GM23338 (cell line): ENCODE results near the gene KDM1A. TPM values are rescaled to one million over a fixed set of nuclear protein-coding genes. Genes with fewer than 3 reads are reported as not detected.

ENCODE experiments used
- ATAC-seq: fragments of 200-7000 bp; cut with Tn5 transposase; 3 replicates; pipeline ENCODE4 v1.9.1; 2020
- DNase-seq: peaks from one replicate; pipeline ENCODE4 v3.0.0-alpha.2; 2015; ENCODE audit warnings: low spot score
- H2AFZ ChIP-seq: fragments of 200-600 bp; sonication (generic); 2 replicates; pipeline ENCODE4 v1.8.0; 2016; ENCODE audit warnings: antibody characterized with exemption, mild to moderate bottlenecking, moderate library complexity
- H3F3A ChIP-seq: fragments of 200-600 bp; sonication (generic); replicated peaks from 2 replicates; pipeline ENCODE4 v1.8.0; 2017; ENCODE audit warnings: antibody characterized with exemption, mixed run types, low read depth
- H3K27ac ChIP-seq: fragments of 200-600 bp; sonication (generic); 2 replicates; pipeline ENCODE4 v1.6.1; 2016; ENCODE audit warnings: low read depth
- H3K27me3 ChIP-seq: fragments of 200-600 bp; sonication (generic); 2 replicates; pipeline ENCODE4 v1.8.0; 2016; ENCODE audit warnings: mild to moderate bottlenecking, mixed run types, moderate library complexity; ENCODE audit not compliant: insufficient read depth
- H3K36me3 ChIP-seq: fragments of 200-600 bp; sonication (generic); 2 replicates; pipeline ENCODE4 v1.8.0; 2016; ENCODE audit warnings: mild to moderate bottlenecking; ENCODE audit not compliant: insufficient read depth
- H3K4me1 ChIP-seq: fragments of 200-600 bp; sonication (generic); 2 replicates; pipeline ENCODE4 v1.8.0; 2016; ENCODE audit warnings: mild to moderate bottlenecking, moderate library complexity; ENCODE audit not compliant: insufficient read depth
- H3K4me2 ChIP-seq: fragments of 200-600 bp; sonication (generic); 2 replicates; pipeline ENCODE4 v1.7.1; 2017; ENCODE audit warnings: mixed run types
- H3K4me3 ChIP-seq: fragments of 200-600 bp; sonication (generic); 2 replicates; pipeline ENCODE4 v1.6.1; 2016; ENCODE audit warnings: mixed run types
- H3K79me2 ChIP-seq: fragments of 200-600 bp; sonication (generic); replicated peaks from 2 replicates; pipeline ENCODE4 v1.8.0; 2017; ENCODE audit warnings: mild to moderate bottlenecking; ENCODE audit not compliant: insufficient read depth
- H3K9me2 ChIP-seq: fragments of 200-600 bp; sonication (generic); 2 replicates; pipeline ENCODE4 v1.8.0; 2017; ENCODE audit not compliant: insufficient read depth
- H4K20me1 ChIP-seq: fragments of 200-600 bp; sonication (generic); replicated peaks from 2 replicates; pipeline ENCODE4 v1.8.0; 2017; ENCODE audit warnings: mild to moderate bottlenecking; ENCODE audit not compliant: insufficient read depth
- H3K27ac Mint-ChIP-seq: 2 replicates; pipeline ENCODE4 v1.8.0; 2020; ENCODE audit warnings: inconsistent platforms, mild to moderate bottlenecking, moderate library complexity, mixed read lengths
- H3K27me3 Mint-ChIP-seq: 3 replicates; pipeline ENCODE4 v1.8.0; 2022; ENCODE audit warnings: low read depth, mild to moderate bottlenecking, moderate library complexity, mixed read lengths, inconsistent platforms; ENCODE audit not compliant: insufficient read depth, poor library complexity
- H3K36me3 Mint-ChIP-seq: 3 replicates; pipeline ENCODE4 v1.8.0; 2021; ENCODE audit warnings: low read depth, mild to moderate bottlenecking, inconsistent platforms, moderate library complexity, mixed read lengths
- H3K4me1 Mint-ChIP-seq: 3 replicates; pipeline ENCODE4 v1.8.0; 2020; ENCODE audit warnings: mild to moderate bottlenecking, inconsistent platforms, mixed read lengths
- H3K4me3 Mint-ChIP-seq: 3 replicates; pipeline ENCODE4 v1.8.0; 2021; ENCODE audit warnings: moderate library complexity, mild to moderate bottlenecking, inconsistent platforms, mixed read lengths
- H3K9me3 Mint-ChIP-seq: 3 replicates; pipeline ENCODE4 v1.8.0; 2020; ENCODE audit warnings: moderate library complexity, mild to moderate bottlenecking, inconsistent platforms, mixed read lengths
- EZH2 ChIP-seq: fragments of 200-600 bp; sonication (generic); IDR thresholded peaks from one replicate; pipeline ENCODE4 v1.8.0; 2017; ENCODE audit warnings: antibody characterized with exemption, mild to moderate bottlenecking, low read depth; ENCODE audit not compliant: unreplicated experiment
- EZH2phosphoT487 ChIP-seq: fragments of 200-600 bp; sonication (generic); IDR thresholded peaks from one replicate; pipeline ENCODE4 v1.8.1; 2018; ENCODE audit warnings: antibody characterized with exemption; ENCODE audit not compliant: unreplicated experiment
- JUNB ChIP-seq: IDR thresholded peaks from one replicate; pipeline ENCODE4 v1.6.1; 2016; ENCODE audit warnings: antibody characterized with exemption; ENCODE audit not compliant: unreplicated experiment
- NANOG ChIP-seq: IDR thresholded peaks from 2 replicates; pipeline ENCODE4 v1.6.1; 2016; ENCODE audit warnings: antibody characterized with exemption, borderline replicate concordance
- REST ChIP-seq: IDR thresholded peaks from one replicate; pipeline ENCODE4 v1.6.1; 2018; ENCODE audit warnings: antibody characterized with exemption; ENCODE audit not compliant: unreplicated experiment
- ZNF114 ChIP-seq: fragments of 250-450 bp; sonication (Bioruptor Pico); IDR thresholded peaks from 2 replicates; pipeline ENCODE4 v1.5.0; 2020; ENCODE audit warnings: mild to moderate bottlenecking, moderate library complexity
- ZNF331 ChIP-seq: fragments of 250-450 bp; sonication (Bioruptor Pico); IDR thresholded peaks from 2 replicates; pipeline ENCODE4 v1.5.0; 2020; ENCODE audit warnings: low read depth, mild to moderate bottlenecking, moderate library complexity
- ZNF462 ChIP-seq: fragments of 250-450 bp; sonication (Bioruptor Pico); IDR thresholded peaks from 2 replicates; pipeline ENCODE4 v1.5.0; 2020; ENCODE audit warnings: mild to moderate bottlenecking, moderate library complexity
- polyA plus RNA-seq: library from polyadenylated mRNA; unstranded; fragments of >200 nt; fragmentation: Nextera tagmentation; extraction: Ambion mirVana; gene quantifications from 2 replicates; pipeline ENCODE4 v1.2.1, GENCODE V29; 2016
- total RNA-seq: library from RNA; depleted of rRNA; stranded (reverse); fragments of >200 nt; shearing (Covaris generic); gene quantifications from 2 replicates; pipeline ENCODE4 v1.2.3, GENCODE V29; 2014

KDM1A gene
- total and polyA plus RNA-seq, 2 experiments from 2014 or later = 86.4 to 252 TPM

GRCh38 chr1:23123528-23123927 lies 104.3 kb downstream of the KDM1A start:
- no peak for DNase-seq
- H3K27ac Mint-ChIP-seq = no peak overlapping the region
- no peaks in the 10 kb centered on the region for H3K36me3 ChIP-seq
- H3K4me3 ChIP-seq = no peak overlapping the region
- peaks cover 3% of the 10 kb centered on the region for H3K27me3 Mint-ChIP-seq
- peaks cover 35% of the 10 kb centered on the region for H4K20me1 ChIP-seq
- no peaks in the 10 kb centered on the region for H3K27me3 ChIP-seq
- no peaks in the 10 kb centered on the region for H3F3A ChIP-seq
- peaks cover 99% of the 10 kb centered on the region for H3K79me2 ChIP-seq
- no peak overlapping the region for H3K27ac ChIP-seq
- no peaks in the 10 kb centered on the region for H3K9me3 Mint-ChIP-seq
- no peaks in the 10 kb centered on the region for H3K36me3 Mint-ChIP-seq
- H3K4me2 ChIP-seq = no peak overlapping the region
- no peak for ATAC-seq
- peaks cover 42% of the 10 kb centered on the region for H3K4me1 Mint-ChIP-seq
- peaks cover 28% of the 10 kb centered on the region for H3K4me1 ChIP-seq
- no peak for TF ChIP-seq ZNF331 (CRISPR knock-in tag)
- no peak for TF ChIP-seq REST
- no peak for TF ChIP-seq JUNB
- TF ChIP-seq EZH2phosphoT487 = no peak
- TF ChIP-seq NANOG = no peak
- no peak for TF ChIP-seq ZNF114 (CRISPR knock-in tag)
- no peak for TF ChIP-seq ZNF462 (CRISPR knock-in tag)
- TF ChIP-seq EZH2 = no peak
- no peaks in the 10 kb centered on the region for H3K9me2 ChIP-seq
- no peak overlapping the region for H2AFZ ChIP-seq
- H3K4me3 Mint-ChIP-seq = no peak overlapping the region
